HEK293T (cell line): Measurements from ENCODE around the gene VAT1L.

ENCODE experiments used
- BHLHE40 ChIP-seq: fragments of 450-650 bp; IDR thresholded peaks from 2 replicates; pipeline ENCODE4 v1.6.1; 2016; ENCODE audit warnings: mild to moderate bottlenecking, moderate library complexity, borderline replicate concordance
- HDGF ChIP-seq: fragments of 450-650 bp; IDR thresholded peaks from 2 replicates; pipeline ENCODE4 v1.6.1; 2017; ENCODE audit warnings: antibody characterized with exemption, borderline replicate concordance
- SP1 ChIP-seq: fragments of 450-650 bp; IDR thresholded peaks from 2 replicates; pipeline ENCODE4 v1.6.1; 2017
- SUZ12 ChIP-seq: fragments of 450-650 bp; IDR thresholded peaks from 2 replicates; pipeline ENCODE4 v1.6.1; 2016; ENCODE audit warnings: mild to moderate bottlenecking
- TARDBP ChIP-seq: fragments of 450-650 bp; IDR thresholded peaks from 2 replicates; pipeline ENCODE4 v1.6.1; 2016

- TF ChIP-seq TARDBP (no peak), SP1 (no peak), HDGF (no peak), BHLHE40 (no peak), SUZ12 (no peak)
Observed at GRCh38 chr16:77758508-77758907, 29.9 kb upstream of the VAT1L start.
